ENCODE results near the gene YIF1A. TPM values are rescaled to one million over a fixed set of nuclear protein-coding genes. Genes with fewer than 3 reads are reported as not detected.

YIF1A gene
- total RNA-seq, 1 donor from 2014 or later = 115 TPM

DNA sequence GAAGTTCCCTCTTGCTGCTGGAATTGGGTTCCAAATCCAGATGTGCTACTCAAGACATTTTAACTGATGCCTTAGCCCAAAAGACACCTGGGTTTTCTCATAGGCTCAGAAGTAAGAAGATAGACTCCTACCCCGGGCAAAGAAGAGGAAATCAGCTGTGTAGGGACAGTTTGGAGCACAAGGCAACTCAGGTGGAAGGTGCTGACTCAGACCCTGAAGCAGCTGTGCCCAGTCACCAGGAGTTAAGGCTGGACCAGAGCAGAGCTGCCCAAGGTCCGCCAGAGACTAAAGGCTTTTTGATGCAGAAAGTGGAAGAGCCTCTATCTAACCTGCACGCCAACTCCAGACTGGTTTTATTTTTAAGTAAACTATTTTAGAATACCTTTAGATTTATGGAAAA, 41.1 kb downstream of the YIF1A start:
- Mint-ChIP-seq H3K36me3 (ENCODE audit: unreplicated experiment) (peaks cover 10% of the 10 kb centered on the region), H3K27ac (ENCODE audit: unreplicated experiment) (no peak overlapping the region), H3K4me3 (ENCODE audit: unreplicated experiment) (peak overlapping the region; percentile 11), H3K27me3 (ENCODE audit: unreplicated experiment) (peaks cover 10% of the 10 kb centered on the region), H3K9me3 (ENCODE audit: unreplicated experiment) (peaks cover 4% of the 10 kb centered on the region), H3K4me1 (ENCODE audit: low read depth, unreplicated experiment) (peaks cover 9% of the 10 kb centered on the region)
- no peak for TF ChIP-seq CTCF (IDR thresholded peaks at IDR 0.05; ENCODE audit: partially characterized antibody, unreplicated experiment)
- DNase-seq = no peak

DNA sequence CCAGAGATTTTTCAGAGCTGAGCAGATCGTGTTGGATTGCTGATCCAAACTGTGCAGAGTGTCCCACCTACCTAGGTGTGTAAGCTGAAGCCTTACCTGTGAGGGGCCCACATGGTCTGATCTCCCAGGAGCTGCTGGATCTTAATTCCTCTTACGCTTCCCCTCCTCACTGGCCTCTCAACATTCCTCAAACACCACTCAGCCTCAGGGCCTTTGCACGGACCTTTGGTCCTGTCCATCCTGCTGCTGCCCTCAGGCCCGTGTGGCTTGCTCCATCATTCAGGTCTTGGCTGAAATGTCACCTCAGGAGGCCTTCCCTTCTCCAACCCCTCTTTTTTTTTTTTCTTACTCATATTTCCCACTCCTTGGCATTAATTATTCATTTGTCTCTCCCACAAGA, 41.6 kb downstream of the YIF1A start:
- Mint-ChIP-seq H3K27me3 (ENCODE audit: unreplicated experiment) (peaks cover 10% of the 10 kb centered on the region), H3K9me3 (ENCODE audit: unreplicated experiment) (peaks cover 4% of the 10 kb centered on the region), H3K4me3 (ENCODE audit: unreplicated experiment) (no peak overlapping the region), H3K36me3 (ENCODE audit: unreplicated experiment) (peaks cover 10% of the 10 kb centered on the region), H3K27ac (ENCODE audit: unreplicated experiment) (no peak overlapping the region), H3K4me1 (ENCODE audit: low read depth, unreplicated experiment) (peaks cover 12% of the 10 kb centered on the region)
- no peak for DNase-seq
- no peak for TF ChIP-seq CTCF (IDR thresholded peaks at IDR 0.05; ENCODE audit: partially characterized antibody, unreplicated experiment)

GRCh38 chr11:66243782-66244535, 45.0 kb downstream of the YIF1A start:
- no peak for TF ChIP-seq CTCF (IDR thresholded peaks at IDR 0.05; ENCODE audit: partially characterized antibody, unreplicated experiment)
- Mint-ChIP-seq H3K4me3 (ENCODE audit: unreplicated experiment) (no peak overlapping the region), H3K4me1 (ENCODE audit: low read depth, unreplicated experiment) (peaks cover 11% of the 10 kb centered on the region), H3K27me3 (ENCODE audit: unreplicated experiment) (peaks cover 9% of the 10 kb centered on the region), H3K36me3 (ENCODE audit: unreplicated experiment) (no peaks in the 10 kb centered on the region), H3K9me3 (ENCODE audit: unreplicated experiment) (no peaks in the 10 kb centered on the region), H3K27ac (ENCODE audit: unreplicated experiment) (no peak overlapping the region)
- DNase-seq = no peak

DNA sequence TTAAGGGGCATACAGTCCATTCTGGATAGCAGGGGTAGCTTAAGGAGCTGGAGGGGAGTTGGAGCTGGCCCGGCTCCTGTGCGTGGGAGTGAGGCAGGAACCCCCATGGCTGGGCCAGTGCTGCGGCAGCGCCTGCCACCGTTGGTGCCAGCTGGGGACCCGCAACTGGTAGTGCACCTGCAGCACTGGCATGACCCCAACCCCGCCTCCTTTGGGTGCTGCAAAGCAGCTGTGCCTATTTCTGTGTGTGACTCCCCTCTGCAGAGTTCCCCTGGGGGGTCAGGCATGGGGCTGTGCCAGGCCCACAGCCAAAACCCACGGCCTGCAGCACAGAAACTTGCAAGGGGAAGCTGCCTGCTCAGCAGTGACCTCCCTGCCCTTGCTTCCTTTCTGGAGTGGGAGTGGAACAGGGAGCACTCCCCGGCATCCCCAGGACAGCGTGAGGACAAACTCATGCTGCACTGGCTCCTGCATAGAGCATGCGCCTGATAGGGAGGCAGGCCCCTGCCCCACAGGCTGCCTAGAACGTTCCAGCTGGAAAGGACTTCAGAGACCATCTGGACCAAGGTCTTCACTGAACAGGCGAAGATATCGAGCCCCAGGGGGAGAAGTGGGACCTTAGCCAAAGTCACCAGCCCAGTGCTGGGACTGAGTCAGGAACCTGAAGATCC, 46.7 kb downstream of the YIF1A start:
- Mint-ChIP-seq H3K4me1 (ENCODE audit: low read depth, unreplicated experiment) (peaks cover 11% of the 10 kb centered on the region), H3K27me3 (ENCODE audit: unreplicated experiment) (peaks cover 6% of the 10 kb centered on the region), H3K9me3 (ENCODE audit: unreplicated experiment) (no peaks in the 10 kb centered on the region), H3K4me3 (ENCODE audit: unreplicated experiment) (no peak overlapping the region), H3K27ac (ENCODE audit: unreplicated experiment) (no peak overlapping the region), H3K36me3 (ENCODE audit: unreplicated experiment) (no peaks in the 10 kb centered on the region)
- no peak for TF ChIP-seq CTCF (IDR thresholded peaks at IDR 0.05; ENCODE audit: partially characterized antibody, unreplicated experiment)
- DNase-seq = no peak

- Mint-ChIP-seq H3K27ac (ENCODE audit: unreplicated experiment) (no peak overlapping the region), H3K36me3 (ENCODE audit: unreplicated experiment) (no peaks in the 10 kb centered on the region), H3K9me3 (ENCODE audit: unreplicated experiment) (peaks cover 1% of the 10 kb centered on the region), H3K27me3 (ENCODE audit: unreplicated experiment) (peaks cover 3% of the 10 kb centered on the region), H3K4me3 (ENCODE audit: unreplicated experiment) (no peak overlapping the region), H3K4me1 (ENCODE audit: low read depth, unreplicated experiment) (peaks cover 11% of the 10 kb centered on the region)
- no peak for TF ChIP-seq CTCF (IDR thresholded peaks at IDR 0.05; ENCODE audit: partially characterized antibody, unreplicated experiment)
- no peak for DNase-seq
Observed at GRCh38 chr11:66240781-66241136, 48.2 kb downstream of the YIF1A start.

Measured in glutamatergic neuron (in vitro differentiated cells).